NCI-H2171 treated with DMSO at 0.1 percent for 48 hours (cell line): Measurements from ENCODE around the gene HNRNPH2.

Experiments used
- DNase-seq: peaks from one replicate; lab custom pipeline; 2025; lab: John Stamatoyannopoulos, UW

The HNRNPH2 gene, protein sequence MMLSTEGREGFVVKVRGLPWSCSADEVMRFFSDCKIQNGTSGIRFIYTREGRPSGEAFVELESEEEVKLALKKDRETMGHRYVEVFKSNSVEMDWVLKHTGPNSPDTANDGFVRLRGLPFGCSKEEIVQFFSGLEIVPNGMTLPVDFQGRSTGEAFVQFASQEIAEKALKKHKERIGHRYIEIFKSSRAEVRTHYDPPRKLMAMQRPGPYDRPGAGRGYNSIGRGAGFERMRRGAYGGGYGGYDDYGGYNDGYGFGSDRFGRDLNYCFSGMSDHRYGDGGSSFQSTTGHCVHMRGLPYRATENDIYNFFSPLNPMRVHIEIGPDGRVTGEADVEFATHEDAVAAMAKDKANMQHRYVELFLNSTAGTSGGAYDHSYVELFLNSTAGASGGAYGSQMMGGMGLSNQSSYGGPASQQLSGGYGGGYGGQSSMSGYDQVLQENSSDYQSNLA

DNA sequence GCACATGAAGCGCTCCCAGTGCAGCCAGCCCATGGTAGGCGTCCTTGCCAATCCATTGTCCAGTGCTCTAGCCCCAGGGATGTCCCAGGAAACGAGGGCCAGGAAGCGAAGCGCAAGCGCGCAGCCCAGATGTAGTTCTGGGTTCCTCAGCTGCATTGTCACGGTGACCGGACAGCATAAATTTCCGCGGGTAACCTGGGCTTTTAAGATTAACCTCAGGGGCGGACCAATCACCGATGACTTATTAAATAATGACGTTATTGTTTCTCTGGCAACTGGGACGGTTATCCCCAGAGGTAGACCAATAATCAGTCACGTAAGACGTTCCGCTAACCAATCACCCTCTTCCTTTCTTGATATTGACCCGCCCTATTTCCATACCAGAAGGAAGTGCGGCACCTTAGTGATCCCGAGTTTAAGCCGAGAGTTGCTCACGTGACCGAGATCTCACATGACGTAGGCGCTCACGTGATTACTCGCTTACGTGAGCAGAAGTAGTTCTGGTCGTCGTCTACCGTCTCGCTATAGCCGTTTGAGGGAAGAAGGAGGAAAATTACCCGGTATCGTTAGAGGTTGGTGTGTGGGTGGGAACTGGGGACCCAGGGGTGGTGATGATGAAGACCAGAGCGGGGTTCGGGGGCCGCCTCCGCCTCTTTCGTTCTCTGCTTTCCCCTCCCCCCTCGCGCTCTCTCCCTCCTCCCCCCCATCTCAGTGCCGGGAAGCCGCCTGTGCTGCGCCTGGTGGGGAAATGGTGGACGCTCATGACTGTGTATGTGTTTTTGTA is at the start of gene HNRNPH2, which contains the start of gene GLA:
Gene HNRNPH2 (plus strand): TSS at position 475 of the 784 bp plus-strand sequence. CDS start 3,767 bp downstream, outside the sequence.
Gene GLA (minus strand): TSS at position 178 of the 784 bp plus-strand sequence. CDS start 22 bp downstream, at position 156.
- peak; percentile 97 for DNase-seq

GRCh38 chrX:101359966-101360365 is 48.1 kb upstream of the HNRNPH2 start:
- DNase-seq = no peak

- DNase-seq = no peak
These were observed 47.6 kb upstream of the HNRNPH2 start for GRCh38 chrX:101360390-101360789.

- DNase-seq = no peak
These were observed 45.9 kb upstream of the HNRNPH2 start for GRCh38 chrX:101362116-101362515.

DNA sequence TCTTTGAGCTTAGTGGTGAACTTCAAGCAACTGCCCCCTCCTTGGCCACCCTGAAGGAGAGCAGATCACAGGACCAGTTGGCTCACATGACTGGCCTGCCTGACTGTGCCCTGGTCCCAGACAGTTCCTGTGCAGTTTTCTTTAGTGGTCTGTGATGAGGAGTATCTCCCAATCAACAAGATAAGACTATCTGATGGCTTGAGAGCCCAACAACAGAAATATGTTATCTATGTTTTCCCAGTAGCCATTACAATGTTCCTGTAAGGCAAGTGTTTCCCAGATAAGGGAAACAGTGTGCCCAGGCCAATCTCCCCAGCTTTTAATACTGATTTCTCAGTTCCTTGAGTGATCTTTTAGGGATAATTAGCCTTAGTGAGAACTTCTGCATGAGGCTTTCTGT is 45.3 kb upstream of the HNRNPH2 start:
- no peak for DNase-seq

DNA sequence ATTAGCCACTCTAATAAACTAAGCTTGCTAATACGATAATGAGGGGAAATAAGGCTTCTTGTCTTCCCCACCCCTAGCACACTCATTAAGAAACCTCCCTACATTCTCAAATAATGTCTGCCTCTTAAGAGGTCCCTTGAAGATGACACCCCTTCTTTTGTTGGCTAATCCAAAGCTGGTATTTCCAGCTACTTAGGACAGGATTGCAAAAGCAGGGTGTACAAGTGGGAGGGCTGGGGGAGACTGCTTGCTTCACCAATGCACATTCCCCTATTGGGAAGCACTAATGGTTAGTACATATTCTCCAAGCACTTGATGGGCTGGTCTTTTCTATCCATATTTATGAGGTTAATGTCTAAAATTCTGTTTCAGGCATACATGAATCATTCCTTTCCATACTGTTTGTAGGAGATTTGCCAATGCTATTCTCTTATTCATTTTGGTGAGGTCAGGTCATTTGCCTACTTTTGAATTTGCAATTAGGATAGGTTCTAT is 42.7 kb upstream of the HNRNPH2 start:
- no peak for DNase-seq

GRCh38 chrX:101368800-101369199 is 39.2 kb upstream of the HNRNPH2 start:
- DNase-seq = no peak

GRCh38 chrX:101369687-101370086 is 38.3 kb upstream of the HNRNPH2 start:
- no peak for DNase-seq

DNA sequence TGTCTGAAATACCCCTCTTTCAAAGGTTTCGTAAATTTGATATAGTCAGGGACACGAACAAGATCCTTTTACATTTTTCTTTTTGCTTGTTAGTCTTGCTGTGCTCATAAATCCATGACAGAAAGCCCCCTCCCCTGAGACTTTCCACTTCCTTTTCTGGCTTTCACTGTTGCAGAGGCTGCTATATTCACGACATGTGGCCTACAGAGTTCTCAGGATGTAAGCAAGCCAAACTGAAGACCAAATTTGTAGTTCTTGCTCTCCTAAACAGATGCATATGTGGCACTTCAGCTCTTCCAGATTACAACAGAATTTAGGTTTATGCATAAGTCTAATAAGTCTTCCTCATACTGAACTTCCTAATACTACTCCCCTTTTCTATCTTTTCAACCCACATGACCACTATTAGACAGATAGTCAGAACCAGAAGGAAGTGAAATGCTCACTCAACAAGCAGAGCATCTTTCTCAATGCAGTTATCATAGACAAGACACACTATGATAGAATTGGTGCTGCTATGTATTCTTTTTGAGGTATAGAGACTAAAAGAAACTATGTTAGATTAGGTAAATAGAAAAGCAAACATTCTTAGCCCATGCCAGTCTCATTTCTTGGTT is 37.0 kb upstream of the HNRNPH2 start:
- no peak for DNase-seq

DNA sequence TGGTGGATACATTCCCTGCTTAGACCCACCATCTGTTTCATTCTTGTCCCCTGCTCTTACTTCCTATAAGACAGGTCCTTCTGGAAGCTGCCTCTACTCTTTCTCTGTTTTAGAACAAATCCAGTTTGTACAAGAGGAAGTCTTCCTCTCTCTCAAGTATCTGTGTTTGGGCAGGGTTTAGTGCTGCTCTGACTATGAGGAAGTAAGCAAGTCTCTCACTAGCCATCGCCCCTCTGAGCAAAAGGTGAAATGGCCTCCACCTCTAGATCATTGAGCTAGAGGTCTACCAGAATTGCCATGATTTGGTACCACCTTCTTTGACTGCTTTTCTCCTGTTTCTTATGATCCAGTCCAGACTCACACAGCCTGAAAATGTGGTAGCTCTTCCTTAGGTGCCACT is 30.5 kb upstream of the HNRNPH2 start:
- DNase-seq = no peak

GRCh38 chrX:101383679-101384205 is 24.3 kb upstream of the HNRNPH2 start:
- DNase-seq = no peak

- no peak for DNase-seq
These were observed 22.9 kb upstream of the HNRNPH2 start for GRCh38 chrX:101385026-101385684.

DNA sequence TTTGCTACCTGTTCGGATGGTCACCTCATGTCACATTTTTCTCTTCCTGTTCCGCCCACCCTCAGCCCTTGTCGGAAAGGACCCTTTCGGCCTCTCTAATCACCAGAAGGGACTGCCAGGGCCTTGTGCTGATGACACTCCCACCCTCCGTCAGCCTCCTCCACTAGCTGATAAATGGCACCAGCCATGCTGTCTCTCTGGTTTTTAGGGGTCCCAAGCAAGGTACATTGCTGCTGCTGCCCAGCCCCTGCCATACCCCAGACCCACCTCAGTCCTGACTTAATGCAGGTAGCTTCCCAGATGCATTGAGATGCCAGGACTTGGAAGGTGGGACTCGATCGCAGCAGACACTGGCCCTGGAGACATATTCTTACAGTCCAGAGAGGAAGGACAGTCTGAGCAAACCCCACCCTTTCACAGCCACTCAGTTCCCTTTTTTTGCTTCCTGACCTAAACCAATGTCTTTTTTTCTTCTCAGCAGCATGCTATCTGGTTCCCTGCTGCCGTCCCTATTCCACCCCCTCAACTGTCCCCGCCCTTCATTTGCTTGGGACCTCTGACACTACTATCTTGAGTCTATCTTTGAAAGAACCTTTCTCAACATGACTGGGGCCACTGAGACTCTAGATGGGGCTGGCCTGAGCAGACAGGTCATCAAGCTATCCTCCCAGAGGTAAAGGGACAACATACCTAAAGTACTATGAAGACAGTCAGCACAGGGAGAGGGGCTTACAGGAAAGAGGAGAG is 22.1 kb upstream of the HNRNPH2 start, which contains the start of gene BTK:
Gene BTK (minus strand): TSS at position 397 of the 747 bp plus-strand sequence. CDS start 10,907 bp downstream, outside the sequence.
- no peak for DNase-seq

- no peak for DNase-seq
These were observed 21.5 kb upstream of the HNRNPH2 start for GRCh38 chrX:101386542-101386885.

GRCh38 chrX:101388604-101389003 is 19.4 kb upstream of the HNRNPH2 start:
- DNase-seq = no peak

DNA sequence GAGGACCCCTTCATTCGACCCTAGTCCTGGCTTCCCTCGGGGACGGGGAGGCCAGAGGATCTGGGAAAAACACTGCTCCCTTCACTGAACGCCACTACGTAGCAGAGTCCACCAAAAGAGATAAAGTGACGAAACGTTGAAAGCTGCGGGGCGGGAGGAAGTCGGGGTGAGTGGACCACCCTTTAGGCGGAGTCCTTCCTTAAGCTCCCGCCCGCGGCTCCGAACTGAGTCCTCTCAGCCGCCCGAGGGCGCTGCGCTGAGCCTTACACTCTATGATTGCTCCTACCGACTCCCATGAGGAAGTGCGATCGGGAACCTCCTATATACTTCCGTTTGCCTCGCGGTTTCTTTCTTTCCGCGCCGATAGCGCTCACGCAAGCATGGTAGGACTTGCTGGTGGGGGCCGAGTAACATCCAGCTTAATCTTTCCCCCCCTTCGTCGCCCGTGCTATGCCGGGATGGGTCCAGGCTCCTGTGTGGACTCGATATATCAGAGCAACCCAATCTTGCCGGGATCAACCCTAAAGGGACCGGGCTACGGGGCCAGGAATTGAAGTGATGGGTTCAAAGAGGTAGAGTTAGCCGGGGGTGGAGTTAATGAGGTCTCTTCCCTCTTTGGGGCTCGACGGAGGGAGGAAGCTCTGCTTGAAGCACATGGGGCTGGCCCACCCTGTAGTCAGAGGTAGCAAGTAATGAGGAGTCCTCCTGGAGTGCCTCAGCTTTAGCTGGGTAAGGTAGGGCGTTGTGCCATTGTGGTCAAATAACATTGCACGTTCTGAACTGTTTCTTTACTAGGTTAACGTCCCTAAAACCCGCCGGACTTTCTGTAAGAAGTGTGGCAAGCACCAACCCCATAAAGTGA is 17.1 kb upstream of the HNRNPH2 start, which contains the start of gene RPL36A:
Gene RPL36A (plus strand): TSS at position 348 of the 862 bp plus-strand sequence. CDS start 33 bp downstream, at position 381.
- DNase-seq = peak; percentile 90

DNA sequence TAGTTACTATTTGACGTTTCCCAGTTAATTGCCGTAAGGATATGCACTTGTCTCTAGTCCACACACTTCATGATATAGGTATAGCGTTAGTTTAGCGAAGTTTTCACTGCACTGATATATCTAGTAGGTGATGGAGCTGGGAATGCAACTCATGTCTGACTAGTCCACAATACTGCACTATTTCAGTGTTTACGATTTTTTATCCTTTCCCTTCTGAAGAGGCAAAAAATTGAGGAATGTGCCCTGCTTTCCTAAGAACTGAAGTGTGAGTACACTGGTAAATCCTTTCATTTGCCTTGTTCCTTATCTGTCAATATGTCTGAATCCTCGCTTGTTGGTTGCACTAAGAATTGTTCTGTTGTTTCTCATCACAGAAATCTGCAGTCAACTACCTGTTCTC is 16.2 kb upstream of the HNRNPH2 start:
- DNase-seq = no peak

GRCh38 chrX:101393530-101394305 is 14.3 kb upstream of the HNRNPH2 start:
- no peak for DNase-seq

- no peak for DNase-seq
These were observed 13.7 kb upstream of the HNRNPH2 start for GRCh38 chrX:101394372-101394771.
